Measurements from ENCODE around the gene RIPPLY1.
A peak's percentile ranks its signal among the peaks of the same experiment; 100 is the strongest.

The RIPPLY1 gene

GRCh38 chrX:106903291-106903824 lies at the start of gene RIPPLY1:
Gene RIPPLY1 (minus strand): TSS chrX:106903341. CDS start chrX:106903287, 54 bp downstream.
- TF ChIP-seq GATA2 (IDR thresholded peaks at IDR 0.05; ENCODE audit: low read depth, low read length) (no peak), GATA3 (IDR thresholded peaks at IDR 0.05; ENCODE audit: low read depth, low read length) (no peak)

GRCh38 chrX:106952538-106952937 lies 49.4 kb upstream of the RIPPLY1 start:
- TF ChIP-seq GATA2 (IDR thresholded peaks at IDR 0.05; ENCODE audit: low read depth, low read length) = no peak
- TF ChIP-seq GATA3 (IDR thresholded peaks at IDR 0.05; ENCODE audit: low read depth, low read length) = no peak

GRCh38 chrX:106952089-106952488 lies 48.9 kb upstream of the RIPPLY1 start:
- TF ChIP-seq GATA3 (IDR thresholded peaks at IDR 0.05; ENCODE audit: low read depth, low read length) (no peak), GATA2 (IDR thresholded peaks at IDR 0.05; ENCODE audit: low read depth, low read length) (no peak)

GRCh38 chrX:106951230-106951629 lies 48.1 kb upstream of the RIPPLY1 start:
- TF ChIP-seq GATA2 (IDR thresholded peaks at IDR 0.05; ENCODE audit: low read depth, low read length) (no peak), GATA3 (IDR thresholded peaks at IDR 0.05; ENCODE audit: low read depth, low read length) (no peak)

- no peak for TF ChIP-seq GATA2 (IDR thresholded peaks at IDR 0.05; ENCODE audit: low read depth, low read length)
- TF ChIP-seq GATA3 (IDR thresholded peaks at IDR 0.05; ENCODE audit: low read depth, low read length) = no peak
Measured at GRCh38 chrX:106950381-106950780, 47.2 kb upstream of the RIPPLY1 start.

- TF ChIP-seq GATA3 (IDR thresholded peaks at IDR 0.05; ENCODE audit: low read depth, low read length) = no peak
- TF ChIP-seq GATA2 (IDR thresholded peaks at IDR 0.05; ENCODE audit: low read depth, low read length) = no peak
Measured at GRCh38 chrX:106949366-106949765, 46.2 kb upstream of the RIPPLY1 start.

GRCh38 chrX:106948641-106949040 lies 45.5 kb upstream of the RIPPLY1 start:
- TF ChIP-seq GATA2 (IDR thresholded peaks at IDR 0.05; ENCODE audit: low read depth, low read length) = no peak
- no peak for TF ChIP-seq GATA3 (IDR thresholded peaks at IDR 0.05; ENCODE audit: low read depth, low read length)

GRCh38 chrX:106946464-106946863 lies 43.3 kb upstream of the RIPPLY1 start:
- TF ChIP-seq GATA3 (IDR thresholded peaks at IDR 0.05; ENCODE audit: low read depth, low read length) (no peak), GATA2 (IDR thresholded peaks at IDR 0.05; ENCODE audit: low read depth, low read length) (no peak)

- TF ChIP-seq GATA2 (IDR thresholded peaks at IDR 0.05; ENCODE audit: low read depth, low read length) (no peak), GATA3 (IDR thresholded peaks at IDR 0.05; ENCODE audit: low read depth, low read length) (no peak)
Measured at GRCh38 chrX:106940068-106940467, 36.9 kb upstream of the RIPPLY1 start.

- TF ChIP-seq GATA3 (IDR thresholded peaks at IDR 0.05; ENCODE audit: low read depth, low read length) (no peak), GATA2 (IDR thresholded peaks at IDR 0.05; ENCODE audit: low read depth, low read length) (no peak)
Measured at GRCh38 chrX:106939566-106939965, 36.4 kb upstream of the RIPPLY1 start.

GRCh38 chrX:106936246-106936645 lies 33.1 kb upstream of the RIPPLY1 start:
- no peak for TF ChIP-seq GATA2 (IDR thresholded peaks at IDR 0.05; ENCODE audit: low read depth, low read length)
- TF ChIP-seq GATA3 (IDR thresholded peaks at IDR 0.05; ENCODE audit: low read depth, low read length) = no peak

- TF ChIP-seq GATA3 (IDR thresholded peaks at IDR 0.05; ENCODE audit: low read depth, low read length) (no peak), GATA2 (IDR thresholded peaks at IDR 0.05; ENCODE audit: low read depth, low read length) (no peak)
Measured at GRCh38 chrX:106935175-106935574, 32.0 kb upstream of the RIPPLY1 start.

GRCh38 chrX:106933538-106933961 lies 30.4 kb upstream of the RIPPLY1 start:
- TF ChIP-seq GATA2 (IDR thresholded peaks at IDR 0.05; ENCODE audit: low read depth, low read length) = peak; percentile 8; the same call in 1 of the 2 replicates
- TF ChIP-seq GATA3 (IDR thresholded peaks at IDR 0.05; ENCODE audit: low read depth, low read length) = no peak

GRCh38 chrX:106932960-106933537 lies 29.9 kb upstream of the RIPPLY1 start:
- TF ChIP-seq GATA2 (IDR thresholded peaks at IDR 0.05; ENCODE audit: low read depth, low read length) (no peak), GATA3 (IDR thresholded peaks at IDR 0.05; ENCODE audit: low read depth, low read length) (no peak)

GRCh38 chrX:106932492-106932923 lies 29.4 kb upstream of the RIPPLY1 start:
- TF ChIP-seq GATA2 (IDR thresholded peaks at IDR 0.05; ENCODE audit: low read depth, low read length) (no peak), GATA3 (IDR thresholded peaks at IDR 0.05; ENCODE audit: low read depth, low read length) (no peak)
